ENCODE data around the gene ACTL6A.

Gene ACTL6A

DNA sequence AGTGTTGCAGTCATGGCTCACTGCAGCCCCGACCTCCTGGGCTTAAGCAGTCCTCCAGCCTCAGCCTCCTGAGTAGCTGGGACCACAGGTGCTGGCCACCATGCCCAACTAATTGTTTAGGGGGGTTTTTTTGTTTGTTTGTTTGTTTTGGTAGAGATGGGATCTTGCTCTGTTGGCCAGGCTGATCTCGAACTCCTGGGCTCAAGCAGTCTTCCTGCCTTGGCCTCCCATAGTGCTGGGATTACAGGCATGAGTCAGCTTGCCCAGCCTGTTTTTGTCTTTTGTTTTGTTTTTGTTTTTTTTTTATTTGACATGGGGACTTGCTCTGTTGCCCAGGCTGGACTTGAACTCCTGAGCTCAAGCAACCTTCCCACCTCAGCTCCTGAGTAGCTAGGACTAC is 59.3 kb downstream of the ACTL6A start:
- H3K9me3 ChIP-seq (ENCODE audit: low read depth, low read length): no peaks in the 10 kb centered on the region
- H3K36me3 ChIP-seq (ENCODE audit: insufficient read depth, low read length): peaks cover 74% of the 10 kb centered on the region
- TF ChIP-seq FOXP2 (optimal IDR thresholded peaks at IDR 0.05; ENCODE audit: control extremely low read depth, extremely low read length, insufficient read depth) (no peak), EZH2 (IDR thresholded peaks at IDR 0.05) (no peak), POLR2AphosphoS5 (IDR thresholded peaks at IDR 0.05; ENCODE audit: borderline replicate concordance, low read depth, low read length) (no peak)
- H3K27ac ChIP-seq: no peak overlapping the region
- DNase-seq (ENCODE audit: low read depth, low spot score): no peak
- no peak overlapping the region for H3K9ac ChIP-seq (ENCODE audit: insufficient read length)
- H3K4me3 ChIP-seq: no peak overlapping the region

DNA sequence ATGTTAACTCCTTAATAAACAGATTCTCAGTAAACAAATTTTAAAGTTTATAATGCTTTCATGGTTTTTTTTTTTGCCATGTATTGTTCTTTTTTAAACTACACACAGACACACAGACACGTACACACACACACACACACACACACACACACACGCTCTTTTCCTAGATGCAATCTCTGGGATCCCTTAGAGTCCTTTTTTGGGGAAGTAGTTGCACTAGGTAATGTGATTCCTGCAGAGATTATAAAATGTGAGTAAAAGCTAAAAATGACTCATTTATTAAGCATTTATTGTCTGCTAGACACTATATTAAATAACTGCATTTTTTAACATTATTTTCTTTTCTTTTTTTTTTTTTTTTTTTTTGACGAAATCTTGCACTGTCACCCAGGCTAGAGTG is 61.7 kb downstream of the ACTL6A start:
- no peak overlapping the region for H3K9ac ChIP-seq (ENCODE audit: insufficient read length)
- TF ChIP-seq FOXP2 (optimal IDR thresholded peaks at IDR 0.05; ENCODE audit: control extremely low read depth, extremely low read length, insufficient read depth) (no peak), POLR2AphosphoS5 (IDR thresholded peaks at IDR 0.05; ENCODE audit: borderline replicate concordance, low read depth, low read length) (no peak), EZH2 (IDR thresholded peaks at IDR 0.05) (no peak)
- no peak for DNase-seq (ENCODE audit: low read depth, low spot score)
- no peak overlapping the region for H3K27ac ChIP-seq
- no peak overlapping the region for H3K4me3 ChIP-seq
- no peaks in the 10 kb centered on the region for H3K9me3 ChIP-seq (ENCODE audit: low read depth, low read length)
- H3K36me3 ChIP-seq (ENCODE audit: insufficient read depth, low read length): peaks cover 54% of the 10 kb centered on the region

DNA sequence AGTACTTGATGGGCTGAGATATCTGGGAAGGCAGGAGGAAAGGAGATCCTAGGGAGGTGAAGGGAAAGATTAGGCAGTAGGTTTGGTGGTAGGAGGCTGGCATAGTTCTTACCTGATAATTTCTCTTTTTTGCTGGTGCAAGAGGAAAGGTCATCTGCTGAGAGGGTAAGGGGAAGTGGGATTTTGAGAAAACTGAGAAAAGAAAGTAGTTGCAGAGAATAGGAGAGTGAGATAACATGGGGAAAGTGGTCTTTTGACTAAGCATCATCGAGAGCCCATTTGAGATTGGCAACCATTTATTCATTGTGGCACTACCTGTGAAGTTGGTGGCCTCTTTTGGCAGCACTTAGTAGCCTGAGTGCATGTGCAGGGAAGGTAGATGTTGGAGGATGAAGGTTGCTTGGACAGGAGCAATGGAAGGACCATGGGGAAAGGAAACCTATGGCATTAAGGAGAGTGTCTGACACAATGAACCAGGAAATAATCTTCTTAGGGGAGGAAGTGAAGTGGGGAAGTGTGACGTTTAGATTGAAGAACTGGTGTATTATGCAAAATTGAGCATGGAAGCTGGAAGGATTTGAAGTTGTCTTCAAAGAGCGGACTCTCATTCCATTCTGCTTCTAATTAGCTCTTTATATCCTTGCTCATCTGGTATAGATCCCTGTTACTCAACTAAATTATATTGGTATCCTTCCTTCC is 68.2 kb downstream of the ACTL6A start:
- no peak overlapping the region for H3K4me3 ChIP-seq
- no peak for DNase-seq (ENCODE audit: low read depth, low spot score)

More for the DNA sequence above, 68.2 kb downstream of the ACTL6A start:
- Histone ChIP-seq H3K9me3 (ENCODE audit: low read depth, low read length) (no peaks in the 10 kb centered on the region), H3K36me3 (ENCODE audit: insufficient read depth, low read length) (0 out of 2 replicates have a peak, but pooled peaks cover 2% of the 10 kb centered on the region), H3K9ac (ENCODE audit: insufficient read length) (no peak overlapping the region), H3K27ac (no peak overlapping the region)
- TF ChIP-seq POLR2AphosphoS5 (IDR thresholded peaks at IDR 0.05; ENCODE audit: borderline replicate concordance, low read depth, low read length): no peak
- TF ChIP-seq EZH2 (IDR thresholded peaks at IDR 0.05): no peak
- TF ChIP-seq FOXP2 (optimal IDR thresholded peaks at IDR 0.05; ENCODE audit: control extremely low read depth, extremely low read length, insufficient read depth): no peak
